Measurements from ENCODE around the gene YWHAQ. TPM values are rescaled to one million over a fixed set of nuclear protein-coding genes. Genes with fewer than 3 reads are reported as not detected.
"Not testable (repeated sequence)": the region's sequence is repeated elsewhere in the genome, so short reads cannot be mapped to it uniquely, and the experiment has no call there.

Gene YWHAQ
- total and polyA plus RNA-seq, 7 donors: 179 to 273 (median 216) TPM

GRCh38 chr2:9618410-9618809 lies 12.4 kb downstream of the YWHAQ start:
- WGBS, 2 donors: 54 to 90% methylated on average over 4 of the region's 4 CpGs
- H3K4me1 ChIP-seq: peaks cover 0 to 88% (median 63%) of the 10 kb centered on the region in 4 donors

GRCh38 chr2:9617749-9618148 lies 13.0 kb downstream of the YWHAQ start:
- Histone ChIP-seq H3K4me1 (peaks cover 0 to 88% (median 64%) of the 10 kb centered on the region in 4 donors), H3K27me3 (no peaks in the 10 kb centered on the region), H3K4me3 (no peak overlapping the region), H3K9me3 (no peaks in the 10 kb centered on the region), H3K36me3 (no peaks in the 10 kb centered on the region), H3K27ac (peak overlapping the region in 2 of 4 donors; percentile 38)
- WGBS, 2 donors: 83 to 91% methylated on average over 1 of the region's 1 CpG
- DNase-seq: no peak
- intact Hi-C loops (cut with DNase I): no loop called here
- TF ChIP-seq CTCF (IDR thresholded peaks at IDR 0.05) (no peak), POLR2AphosphoS5 (IDR thresholded peaks at IDR 0.05) (peak in 3 of 4 donors; percentile 38 to 44 (median 42))

More at GRCh38 chr2:9618410-9618809, 12.4 kb downstream of the YWHAQ start:
- Histone ChIP-seq H3K4me3 (no peak overlapping the region), H3K27me3 (no peaks in the 10 kb centered on the region), H3K36me3 (no peaks in the 10 kb centered on the region), H3K9me3 (no peaks in the 10 kb centered on the region), H3K27ac (peak overlapping the region in 2 of 4 donors; percentile 38)
- no peak for DNase-seq
- TF ChIP-seq POLR2AphosphoS5 (IDR thresholded peaks at IDR 0.05): no peak
- no peak for TF ChIP-seq CTCF (IDR thresholded peaks at IDR 0.05)
- no peak for TF ChIP-seq POLR2A (IDR thresholded peaks at IDR 0.05)
- no peak for TF ChIP-seq EP300 (IDR thresholded peaks at IDR 0.05)
- intact Hi-C loops (cut with DNase I): no loop called here

- intact Hi-C loops (cut with DNase I): no loop called here
- H3K9me3 ChIP-seq: no peaks in the 10 kb centered on the region
- H3K4me3 ChIP-seq: no peak overlapping the region
- TF ChIP-seq POLR2AphosphoS5 (IDR thresholded peaks at IDR 0.05) (no peak), EP300 (IDR thresholded peaks at IDR 0.05) (no peak), CTCF (IDR thresholded peaks at IDR 0.05) (no peak), POLR2A (IDR thresholded peaks at IDR 0.05) (no peak)
- no peak for DNase-seq
- WGBS, 2 donors: 93 to 95% methylated on average over 5 of the region's 5 CpGs
- H3K36me3 ChIP-seq: no peaks in the 10 kb centered on the region
- H3K27ac ChIP-seq: no peak overlapping the region
- no peaks in the 10 kb centered on the region for H3K27me3 ChIP-seq
- peaks cover 0 to 88% (median 64%) of the 10 kb centered on the region in 4 donors for H3K4me1 ChIP-seq
Measured at GRCh38 chr2:9617296-9617695, 13.5 kb downstream of the YWHAQ start.

GRCh38 chr2:9614562-9614961 lies 16.2 kb downstream of the YWHAQ start:
- peaks cover 0 to 90% (median 65%) of the 10 kb centered on the region in 4 donors for H3K4me1 ChIP-seq
- no peak for DNase-seq
- WGBS, 2 donors: 78 to 84% methylated on average over 3 of the region's 3 CpGs
- H3K9me3 ChIP-seq: no peaks in the 10 kb centered on the region
- no peak overlapping the region for H3K4me3 ChIP-seq
- no peaks in the 10 kb centered on the region for H3K36me3 ChIP-seq
- intact Hi-C loops (cut with DNase I): no loop called here
- TF ChIP-seq EP300 (IDR thresholded peaks at IDR 0.05): no peak
- TF ChIP-seq POLR2AphosphoS5 (IDR thresholded peaks at IDR 0.05): no peak
- TF ChIP-seq POLR2A (IDR thresholded peaks at IDR 0.05): no peak
- no peak for TF ChIP-seq CTCF (IDR thresholded peaks at IDR 0.05)
- H3K27me3 ChIP-seq: no peaks in the 10 kb centered on the region
- H3K27ac ChIP-seq: no peak overlapping the region

GRCh38 chr2:9613291-9613690 lies 17.5 kb downstream of the YWHAQ start:
- H3K4me3 ChIP-seq: no peak overlapping the region
- peaks cover 0 to 90% (median 63%) of the 10 kb centered on the region in 4 donors for H3K4me1 ChIP-seq
- no peaks in the 10 kb centered on the region for H3K9me3 ChIP-seq
- no peaks in the 10 kb centered on the region for H3K36me3 ChIP-seq
- DNase-seq: no peak
- no peak overlapping the region for H3K27ac ChIP-seq
- H3K27me3 ChIP-seq: no peaks in the 10 kb centered on the region
- intact Hi-C loops (cut with DNase I): no loop called here
- WGBS, 2 donors: 85 to 92% methylated on average over 1 of the region's 1 CpG
- TF ChIP-seq POLR2AphosphoS5 (IDR thresholded peaks at IDR 0.05): no peak
- no peak for TF ChIP-seq EP300 (IDR thresholded peaks at IDR 0.05)
- no peak for TF ChIP-seq CTCF (IDR thresholded peaks at IDR 0.05)
- TF ChIP-seq POLR2A (IDR thresholded peaks at IDR 0.05): no peak

GRCh38 chr2:9611549-9611912 lies 19.3 kb downstream of the YWHAQ start:
- H3K27me3 ChIP-seq; H3K36me3 ChIP-seq; H3K4me3 ChIP-seq; intact Hi-C loops (cut with DNase I); H3K27ac ChIP-seq; H3K9me3 ChIP-seq; DNase-seq: not testable (repeated sequence)
- 95 to 97% methylated on average over 8 of the region's 8 CpGs for WGBS, 2 donors
- H3K4me1 ChIP-seq: peaks cover 0 to 88% (median 73%) of the 10 kb centered on the region in 4 donors
